ENCODE data around the gene WRAP53.

DNA sequence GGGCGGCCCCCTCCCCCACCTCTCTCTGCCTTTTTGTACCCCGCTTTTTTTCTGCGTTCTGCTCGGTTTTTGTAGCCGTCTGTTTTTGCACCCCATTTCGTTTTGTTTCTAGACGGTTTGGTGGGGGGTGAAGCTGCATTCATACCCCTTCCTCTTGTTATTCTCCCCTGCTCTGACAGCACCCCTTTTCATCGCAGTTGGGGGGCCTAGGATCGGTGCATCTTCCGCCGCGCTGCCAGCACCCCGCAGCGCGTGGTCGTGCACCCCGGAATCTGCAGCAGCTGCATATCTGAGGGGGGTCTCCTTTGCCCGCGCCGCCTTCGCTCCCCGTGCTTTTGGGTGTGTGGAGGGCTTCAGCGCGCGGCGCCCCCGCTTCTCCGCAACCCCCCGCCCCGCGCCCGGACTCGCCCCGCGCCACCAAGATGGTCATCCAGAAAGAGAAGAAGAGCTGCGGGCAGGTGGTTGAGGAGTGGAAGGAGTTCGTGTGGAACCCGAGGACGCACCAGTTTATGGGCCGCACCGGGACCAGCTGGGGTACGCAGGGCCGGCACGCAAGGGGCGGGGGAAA is 37.1 kb upstream of the WRAP53 start:
- TF ChIP-seq CTCF (IDR thresholded peaks at IDR 0.05; ENCODE audit: low read depth, low read length, missing input control) = no peak
- no peak for TF ChIP-seq ATF3 (IDR thresholded peaks at IDR 0.05)
- no peak for TF ChIP-seq EGR1 (IDR thresholded peaks at IDR 0.05; ENCODE audit: low read depth in 2 of 2)
- no peak for TF ChIP-seq RAD21 (IDR thresholded peaks at IDR 0.05)
- TF ChIP-seq, protein P1, sequence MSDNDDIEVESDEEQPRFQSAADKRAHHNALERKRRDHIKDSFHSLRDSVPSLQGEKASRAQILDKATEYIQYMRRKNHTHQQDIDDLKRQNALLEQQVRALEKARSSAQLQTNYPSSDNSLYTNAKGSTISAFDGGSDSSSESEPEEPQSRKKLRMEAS (IDR thresholded peaks at IDR 0.05) = no peak
- no peak for TF ChIP-seq JUND (IDR thresholded peaks at IDR 0.05)
- TF ChIP-seq ZBTB33 (IDR thresholded peaks at IDR 0.05) = no peak
- no peak for TF ChIP-seq YY1 (IDR thresholded peaks at IDR 0.05)

Data from liver (tissue), 3 donors.